Duodenal mucosa (tissue), 2 donors: ENCODE data around the gene DSCAML1.

Source experiments
- H3K27ac ChIP-seq: one replicate; pipeline ENCODE4 v1.7.0; 2013; ENCODE audit warnings: low read depth, low read length
- H3K27me3 ChIP-seq, 2 donors: one replicate each; pipeline ENCODE4 v1.7.0; 2013; ENCODE audit warnings: low read length in 2 of 2, control low read depth in 1 of 2; ENCODE audit not compliant: insufficient read depth in 2 of 2, control insufficient read depth in 1 of 2
- H3K36me3 ChIP-seq, 2 donors: one replicate each; pipeline ENCODE4 v1.7.0; 2013; ENCODE audit warnings: low read length in 2 of 2, control low read depth in 1 of 2; ENCODE audit not compliant: insufficient read depth in 2 of 2, control insufficient read depth in 1 of 2
- H3K4me1 ChIP-seq, 2 donors: one replicate each; pipeline ENCODE4 v1.7.0; 2013; ENCODE audit warnings: low read length in 2 of 2, control low read depth in 1 of 2; ENCODE audit not compliant: insufficient read depth in 2 of 2, control insufficient read depth in 1 of 2
- H3K4me3 ChIP-seq, 2 donors: one replicate each; pipeline ENCODE4 v1.7.0; 2013; ENCODE audit warnings: low read length in 2 of 2, low read depth in 1 of 2
- H3K9ac ChIP-seq, 2 donors: one replicate each; pipeline ENCODE4 v1.7.0; 2013; ENCODE audit warnings: low read length in 2 of 2, low read depth in 1 of 2
- H3K9me3 ChIP-seq, 2 donors: one replicate each; pipeline ENCODE4 v1.7.0; 2013; ENCODE audit warnings: low read length in 2 of 2, control low read depth in 1 of 2; ENCODE audit not compliant: control insufficient read depth in 1 of 2

The DSCAML1 gene

DNA sequence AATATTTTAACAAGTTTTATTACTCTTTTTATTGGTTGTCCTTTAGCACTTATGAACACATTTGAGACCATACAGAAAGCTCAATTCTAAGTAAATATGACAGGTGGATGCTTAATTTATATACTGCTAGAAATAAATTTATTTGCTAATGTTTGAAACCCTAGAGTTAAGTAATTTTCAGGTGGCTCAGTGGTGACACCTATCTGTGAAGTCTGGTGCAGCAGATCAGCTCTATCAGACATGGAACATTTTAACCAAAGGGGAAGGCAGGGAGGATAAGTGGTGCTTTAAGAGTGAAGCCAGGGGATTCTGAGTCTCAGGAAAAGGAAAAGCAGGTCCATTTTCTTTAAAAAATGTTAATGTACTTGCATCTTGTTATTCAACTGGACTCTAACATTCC lies 175.8 kb downstream of the DSCAML1 start:
- H3K36me3 ChIP-seq, result no peaks in the 10 kb centered on the region
- H3K9ac ChIP-seq, result no peak overlapping the region
- H3K9me3 ChIP-seq, result peaks cover 5 to 10% of the 10 kb centered on the region in 2 donors
- no peak overlapping the region for H3K4me3 ChIP-seq
- H3K27me3 ChIP-seq, result peaks cover 0 to 2% of the 10 kb centered on the region in 2 donors
- no peak overlapping the region for H3K27ac ChIP-seq
- no peaks in the 10 kb centered on the region for H3K4me1 ChIP-seq

DNA sequence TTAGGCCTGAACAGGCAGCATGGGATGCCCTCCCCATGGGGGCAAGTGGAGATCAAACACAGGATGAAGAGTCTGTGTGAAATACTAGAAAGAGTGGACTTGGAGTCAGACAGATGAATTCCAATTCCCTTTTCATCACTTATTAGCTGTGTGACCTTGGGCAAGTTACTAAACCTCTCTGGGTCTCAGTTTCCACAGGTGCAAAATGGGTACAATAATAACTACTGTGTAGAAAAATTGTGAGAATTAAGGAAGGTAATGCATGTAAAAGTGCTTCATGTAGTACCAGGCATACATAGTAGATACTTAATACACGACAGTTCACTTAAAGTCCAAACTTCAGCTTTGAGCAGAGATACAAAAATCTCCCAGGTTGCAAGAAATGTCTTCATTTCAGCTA lies 176.4 kb downstream of the DSCAML1 start:
- Histone ChIP-seq H3K4me1 (no peaks in the 10 kb centered on the region), H3K27me3 (peaks cover 0 to 3% of the 10 kb centered on the region in 2 donors), H3K36me3 (no peaks in the 10 kb centered on the region), H3K27ac (no peak overlapping the region), H3K9me3 (peaks cover 5 to 10% of the 10 kb centered on the region in 2 donors), H3K9ac (no peak overlapping the region), H3K4me3 (no peak overlapping the region)

DNA sequence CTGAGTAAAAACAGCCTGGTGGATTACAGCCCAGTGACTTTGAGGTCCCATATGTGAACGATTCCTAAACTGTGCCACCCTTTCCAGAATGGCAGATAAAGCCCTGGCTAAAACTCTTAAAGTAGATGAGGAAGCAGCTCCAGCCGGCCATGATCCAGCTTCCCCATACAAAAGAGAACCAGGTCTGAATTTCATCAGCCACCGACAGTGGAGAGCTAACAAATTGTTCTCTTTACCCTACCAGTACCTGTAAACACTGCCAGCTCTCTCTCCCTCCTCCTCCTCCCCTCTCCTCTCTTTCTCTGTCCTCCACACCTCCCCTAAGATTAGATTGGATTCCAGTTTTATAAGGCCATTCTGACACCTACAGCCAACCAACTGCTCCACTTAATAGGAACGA lies 176.9 kb downstream of the DSCAML1 start:
- Histone ChIP-seq H3K36me3 (no peaks in the 10 kb centered on the region), H3K4me1 (no peaks in the 10 kb centered on the region), H3K27me3 (peaks cover 0 to 3% of the 10 kb centered on the region in 2 donors), H3K27ac (no peak overlapping the region), H3K9ac (no peak overlapping the region), H3K9me3 (peaks cover 5 to 10% of the 10 kb centered on the region in 2 donors), H3K4me3 (no peak overlapping the region)

DNA sequence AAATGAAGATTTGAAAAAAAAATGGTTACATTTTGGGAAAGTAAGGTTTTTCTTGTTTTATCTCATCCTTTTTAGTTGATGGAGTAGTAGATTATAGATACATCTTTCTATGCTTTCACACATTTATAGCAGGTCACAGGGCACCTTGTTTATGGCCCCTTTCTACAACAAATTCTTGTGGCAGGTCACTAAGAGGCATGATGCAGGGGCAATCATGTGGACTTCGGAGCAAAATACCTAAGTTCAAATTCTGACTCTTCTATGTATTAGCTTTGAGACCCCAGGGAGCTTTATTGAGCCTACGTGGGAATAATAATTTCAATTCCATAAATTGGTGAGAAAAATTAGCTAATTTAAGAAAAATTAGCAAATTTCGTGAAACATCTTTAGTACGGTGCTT lies 177.4 kb downstream of the DSCAML1 start:
- Histone ChIP-seq H3K27me3 (peaks cover 0 to 3% of the 10 kb centered on the region in 2 donors), H3K27ac (no peak overlapping the region), H3K36me3 (no peaks in the 10 kb centered on the region)

DNA sequence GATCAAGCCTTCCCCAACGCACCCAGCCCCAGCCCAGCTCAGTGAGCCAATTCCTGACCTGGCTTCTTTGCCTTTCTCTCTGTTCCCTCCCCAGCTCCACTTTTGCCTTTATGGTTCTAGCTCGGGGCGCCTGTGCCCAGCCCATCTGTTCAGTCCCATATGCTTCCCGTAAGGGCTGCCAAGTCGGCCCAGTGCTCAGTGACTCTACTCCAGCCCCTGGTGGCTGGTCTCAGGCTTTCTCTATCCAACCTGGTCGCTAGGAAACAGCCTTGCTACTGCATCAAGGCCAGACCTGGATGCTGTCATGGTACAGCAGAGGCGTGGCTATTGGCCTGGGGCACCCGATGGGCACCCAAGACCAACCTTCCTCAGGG lies 178.0 kb downstream of the DSCAML1 start:
- Histone ChIP-seq H3K4me1 (no peaks in the 10 kb centered on the region), H3K36me3 (no peaks in the 10 kb centered on the region), H3K27ac (no peak overlapping the region), H3K27me3 (peaks cover 0 to 3% of the 10 kb centered on the region in 2 donors), H3K4me3 (no peak overlapping the region), H3K9me3 (peaks cover 5 to 10% of the 10 kb centered on the region in 2 donors), H3K9ac (no peak overlapping the region)

More for the DNA sequence above, 177.4 kb downstream of the DSCAML1 start:
- Histone ChIP-seq H3K4me3 (no peak overlapping the region), H3K4me1 (no peaks in the 10 kb centered on the region), H3K9me3 (peaks cover 5 to 10% of the 10 kb centered on the region in 2 donors), H3K9ac (no peak overlapping the region)

DNA sequence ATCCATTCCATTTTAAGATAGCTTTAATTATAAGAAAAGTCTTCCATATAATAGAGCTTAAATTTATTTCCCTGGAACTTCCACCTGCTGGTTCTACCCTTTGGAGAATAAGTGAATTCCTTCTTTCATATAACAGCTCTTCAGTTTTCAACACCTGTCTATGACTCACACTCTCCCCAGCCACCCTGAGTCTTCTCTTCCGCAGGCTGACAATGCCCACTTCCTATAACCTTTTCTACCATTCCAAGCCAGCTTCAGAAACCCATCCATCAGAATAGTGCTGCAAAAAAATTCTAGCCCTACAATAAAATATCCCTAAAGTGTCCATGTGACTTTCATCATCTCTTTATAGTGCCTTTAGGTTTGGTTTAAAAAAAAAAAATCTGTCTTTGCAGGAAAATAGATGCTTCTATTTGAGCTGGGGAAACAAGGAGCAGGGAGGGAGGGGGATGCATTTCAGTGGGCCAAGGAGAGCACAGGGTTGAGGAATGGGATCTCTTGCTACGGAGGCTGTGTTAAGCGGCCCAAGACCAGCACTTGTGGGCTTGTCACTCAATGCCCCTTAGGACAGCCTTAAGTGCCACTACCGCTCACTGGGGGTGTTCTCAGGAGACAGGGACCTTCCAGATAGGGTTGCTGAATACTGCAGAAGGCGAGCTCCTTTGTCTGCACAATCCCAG lies 178.6 kb downstream of the DSCAML1 start:
- no peaks in the 10 kb centered on the region for H3K4me1 ChIP-seq
- peaks cover 5 to 10% of the 10 kb centered on the region in 2 donors for H3K9me3 ChIP-seq
- H3K9ac ChIP-seq, result no peak overlapping the region
- no peak overlapping the region for H3K4me3 ChIP-seq
- H3K36me3 ChIP-seq, result no peaks in the 10 kb centered on the region
- H3K27ac ChIP-seq, result no peak overlapping the region
- peaks cover 0 to 3% of the 10 kb centered on the region in 2 donors for H3K27me3 ChIP-seq

DNA sequence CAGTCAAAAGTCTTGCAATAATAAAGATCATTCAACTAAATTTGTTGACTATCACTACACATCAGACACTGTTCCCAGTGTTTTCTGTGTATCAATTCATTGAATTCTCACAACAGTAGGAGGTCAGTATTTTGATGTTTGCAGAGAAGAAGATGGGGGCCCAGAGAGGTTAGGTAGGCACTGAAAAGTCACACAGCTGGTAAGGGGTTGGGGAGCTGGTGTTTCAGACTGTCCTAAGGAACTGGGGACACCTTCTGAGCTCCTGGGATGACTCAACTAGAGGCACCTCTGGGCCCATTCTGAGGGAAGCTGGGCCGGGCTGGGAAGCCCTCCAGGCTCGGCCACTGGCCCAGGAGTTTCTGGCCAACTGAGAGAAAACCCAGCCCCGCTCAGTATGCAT lies 180.0 kb downstream of the DSCAML1 start:
- Histone ChIP-seq H3K4me1 (no peaks in the 10 kb centered on the region), H3K27ac (no peak overlapping the region), H3K27me3 (peaks cover 0 to 3% of the 10 kb centered on the region in 2 donors)

DNA sequence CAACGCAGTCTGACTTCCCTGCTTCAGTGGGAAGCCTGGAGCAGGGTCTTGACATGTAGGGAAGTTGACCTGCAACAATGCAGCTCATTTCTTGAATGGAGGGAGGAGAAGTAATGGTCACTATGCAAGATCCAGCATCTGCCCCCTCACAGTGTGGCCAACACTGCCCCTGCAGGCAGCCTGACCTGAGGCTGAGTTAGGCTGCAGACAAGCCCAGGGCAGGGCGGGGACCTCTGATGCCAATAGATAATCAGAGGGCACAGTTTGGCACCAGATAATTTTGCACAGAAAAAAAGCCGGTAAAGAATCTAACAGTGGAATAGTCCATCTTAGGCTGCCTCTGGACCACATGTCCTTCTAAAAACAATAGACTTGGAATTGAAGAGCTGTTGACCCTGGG lies 182.3 kb downstream of the DSCAML1 start:
- no peak overlapping the region for H3K27ac ChIP-seq
- no peak overlapping the region for H3K9ac ChIP-seq
- H3K27me3 ChIP-seq, result peaks cover 0 to 8% of the 10 kb centered on the region in 2 donors
- no peaks in the 10 kb centered on the region for H3K4me1 ChIP-seq
- no peaks in the 10 kb centered on the region for H3K36me3 ChIP-seq
- H3K4me3 ChIP-seq, result no peak overlapping the region
- no peaks in the 10 kb centered on the region for H3K9me3 ChIP-seq

More for the DNA sequence above, 180.0 kb downstream of the DSCAML1 start:
- Histone ChIP-seq H3K9me3 (peaks cover 5 to 6% of the 10 kb centered on the region in 2 donors), H3K4me3 (no peak overlapping the region), H3K9ac (no peak overlapping the region), H3K36me3 (no peaks in the 10 kb centered on the region)

DNA sequence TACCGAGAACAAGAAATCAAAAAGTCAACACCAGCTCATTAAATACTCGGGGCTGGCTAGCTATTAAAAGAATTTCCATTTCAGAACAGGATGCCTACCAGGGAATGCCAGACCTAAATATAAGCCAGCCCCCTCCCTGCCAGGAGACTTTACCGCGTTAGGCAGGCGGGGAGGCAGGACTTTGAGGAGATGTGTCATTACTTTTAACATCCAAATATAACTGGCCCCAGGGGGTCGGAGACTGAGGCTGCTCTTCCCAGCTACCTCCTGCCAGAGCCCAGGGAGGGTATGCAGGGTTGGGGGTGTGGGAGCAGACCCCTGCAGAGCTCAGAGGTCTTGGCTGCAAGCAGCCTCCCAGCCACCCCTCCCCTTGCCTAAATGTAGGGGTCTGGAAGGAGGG lies 183.5 kb downstream of the DSCAML1 start:
- no peaks in the 10 kb centered on the region for H3K4me1 ChIP-seq
- H3K4me3 ChIP-seq, result no peak overlapping the region
- H3K27ac ChIP-seq, result no peak overlapping the region
- peaks cover 0 to 8% of the 10 kb centered on the region in 2 donors for H3K27me3 ChIP-seq
- no peaks in the 10 kb centered on the region for H3K36me3 ChIP-seq
- no peaks in the 10 kb centered on the region for H3K9me3 ChIP-seq
- H3K9ac ChIP-seq, result no peak overlapping the region

DNA sequence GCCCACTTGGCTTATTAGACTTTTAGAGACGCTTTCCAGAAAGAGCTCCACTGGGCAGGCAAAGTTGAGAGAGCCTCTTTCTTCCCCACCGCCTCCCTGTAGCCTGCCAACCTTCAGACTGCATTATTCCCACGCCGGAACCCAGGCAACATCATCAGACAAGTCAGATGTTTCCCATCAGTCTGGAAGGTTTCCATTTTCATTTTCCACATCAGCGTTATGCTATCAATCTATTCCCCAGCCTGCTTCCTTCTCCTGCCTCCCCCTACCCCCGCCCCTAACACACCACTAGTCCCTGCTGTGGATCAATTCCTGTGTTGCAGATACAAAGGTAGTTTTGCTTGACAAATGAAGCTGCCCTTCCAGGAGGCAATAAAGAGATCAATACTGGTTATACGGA lies 184.8 kb downstream of the DSCAML1 start:
- no peak overlapping the region for H3K27ac ChIP-seq
- H3K4me1 ChIP-seq, result no peaks in the 10 kb centered on the region
- no peak overlapping the region for H3K9ac ChIP-seq

More for the DNA sequence above, 184.8 kb downstream of the DSCAML1 start:
- H3K27me3 ChIP-seq, result peaks cover 0 to 8% of the 10 kb centered on the region in 2 donors
- no peaks in the 10 kb centered on the region for H3K36me3 ChIP-seq
- H3K9me3 ChIP-seq, result no peaks in the 10 kb centered on the region
- H3K4me3 ChIP-seq, result no peak overlapping the region
